H1 (cell line): ENCODE results near the gene CACNA1G. TPM values are rescaled to one million over a fixed set of nuclear protein-coding genes. Genes with fewer than 3 reads are reported as not detected.
A peak's percentile ranks its signal among the peaks of the same experiment; 100 is the strongest.

ENCODE experiments used
- CTCF ChIA-PET: fragments of 300-600 bp; sonication (Branson Sonifier 250); formaldehyde crosslinking; loops from one replicate; lab custom pipeline; 2021; ENCODE audit not compliant: partially characterized antibody; lab: Charles Lee
- POLR2A ChIA-PET: fragments of 300-600 bp; sonication (Branson Sonifier 250); formaldehyde crosslinking; loops from one replicate; lab custom pipeline; 2021; ENCODE audit warnings: inconsistent platforms; ENCODE audit not compliant: partially characterized antibody; lab: Charles Lee
- DNase-seq, 2 experiments: peaks; one replicate each; pipeline versions ENCODE4 v3.0.0 to v3.0.0-alpha.2; 2010 to 2022; ENCODE audit warnings: low spot score in 2 of 2, low read depth in 1 of 2, mixed read lengths in 1 of 2
- FAIRE-seq: peaks from 2 replicates; lab custom pipeline; 2011; peaks lifted over from hg19 to GRCh38; lab: Jason Lieb, UNC
- H2AFZ ChIP-seq: 2 replicates; pipeline ENCODE4 v1.8.1; 2012; ENCODE audit warnings: low read length, inconsistent platforms
- H2AK5ac ChIP-seq: 2 replicates; pipeline ENCODE4 v1.6.1; 2013; ENCODE audit warnings: low read depth, low read length
- H2BK120ac ChIP-seq: replicated peaks from 2 replicates; pipeline ENCODE3; 2013; ENCODE audit warnings: low read depth, low read length, inconsistent platforms
- H2BK12ac ChIP-seq: 2 replicates; pipeline ENCODE4 v1.6.1; 2013; ENCODE audit warnings: low read depth, low read length
- H2BK15ac ChIP-seq: 2 replicates; pipeline ENCODE4 v1.6.1; 2013; ENCODE audit warnings: low read length
- H2BK20ac ChIP-seq: 2 replicates; pipeline ENCODE4 v1.6.1; 2013; ENCODE audit warnings: low read length
- H2BK5ac ChIP-seq: 2 replicates; pipeline ENCODE4 v1.6.1; 2013; ENCODE audit warnings: low read depth, low read length
- H3K14ac ChIP-seq: 2 replicates; pipeline ENCODE4 v1.6.1; 2013; ENCODE audit warnings: inconsistent platforms; ENCODE audit not compliant: insufficient read length
- H3K18ac ChIP-seq: 2 replicates; pipeline ENCODE4 v1.6.1; 2013; ENCODE audit warnings: low read length; ENCODE audit errors: extremely low read depth
- H3K23ac ChIP-seq: 2 replicates; pipeline ENCODE4 v1.6.1; 2013; ENCODE audit warnings: inconsistent platforms; ENCODE audit not compliant: insufficient read length
- H3K23me2 ChIP-seq: 2 replicates; pipeline ENCODE4 v1.6.1; 2013; ENCODE audit warnings: low read depth, low read length
- H3K27ac ChIP-seq: 2 replicates; pipeline ENCODE4 v1.6.1; 2011; ENCODE audit warnings: low read depth, low read length, inconsistent platforms
- H3K27me3 ChIP-seq, 4 experiments: replicated peaks in 1 of 4; 1 replicate in 1 of 4; 2 replicates in 3 of 4; pipeline versions ENCODE4 v1.6.1 to v1.8.1; 2011 to 2013; ENCODE audit warnings: low read length in 3 of 4, mild to moderate bottlenecking in 3 of 4, inconsistent platforms in 2 of 4, mixed read lengths in 2 of 4, moderate library complexity in 1 of 4; ENCODE audit not compliant: control insufficient read depth in 3 of 4, insufficient read depth in 3 of 4; ENCODE audit errors: extremely low read depth in 1 of 4
- H3K36me3 ChIP-seq, 4 experiments: 2 replicates each; pipeline versions ENCODE4 v1.6.1 to v1.8.1; 2011 to 2013; ENCODE audit warnings: mild to moderate bottlenecking in 4 of 4, low read length in 3 of 4, moderate library complexity in 2 of 4, control low read depth in 1 of 4, inconsistent platforms in 1 of 4; ENCODE audit not compliant: insufficient read depth in 4 of 4, control insufficient read depth in 2 of 4
- H3K4ac ChIP-seq: replicated peaks from 2 replicates; pipeline ENCODE3; 2013; ENCODE audit warnings: low read length, low read depth, mixed read lengths, inconsistent platforms; ENCODE audit not compliant: insufficient read length
- H3K4me1 ChIP-seq, 4 experiments: replicated peaks in 1 of 4; 1 replicate in 1 of 4; 2 replicates in 3 of 4; pipeline versions ENCODE4 v1.6.1 to v1.8.1; 2011 to 2013; ENCODE audit warnings: low read length in 3 of 4, inconsistent platforms in 2 of 4, mixed read lengths in 1 of 4; ENCODE audit not compliant: insufficient read depth in 4 of 4, control insufficient read depth in 3 of 4
- H3K4me2 ChIP-seq, 2 experiments: 2 replicates each; pipeline versions ENCODE4 v1.6.1 to v1.8.1; 2011 to 2013; ENCODE audit warnings: low read depth in 2 of 2, low read length in 2 of 2, control low read depth in 1 of 2, inconsistent platforms in 1 of 2, mild to moderate bottlenecking in 1 of 2; ENCODE audit not compliant: insufficient read depth in 1 of 2
- H3K4me3 ChIP-seq, 4 experiments: fragments of 200-600, 300-600 bp in 1 of 4; sonication (generic), shearing (Covaris generic), sonication (Bioruptor Twin) in 1 of 4; 2 replicates each; pipeline versions ENCODE4 v1.5.1 to v1.8.1; 2011 to 2016; ENCODE audit warnings: low read length in 4 of 4, low read depth in 3 of 4, control low read depth in 2 of 4, inconsistent platforms in 2 of 4, mild to moderate bottlenecking in 2 of 4, mixed read lengths in 1 of 4, moderate library complexity in 1 of 4; ENCODE audit not compliant: insufficient read depth in 2 of 4; ENCODE audit errors: extremely low read depth in 1 of 4
- H3K56ac ChIP-seq: replicated peaks from 2 replicates; pipeline ENCODE3; 2013; ENCODE audit warnings: low read depth, mild to moderate bottlenecking, mixed read lengths, low read length, inconsistent platforms; ENCODE audit not compliant: insufficient read length
- H3K79me1 ChIP-seq: 2 replicates; pipeline ENCODE4 v1.6.1; 2013; ENCODE audit warnings: low read depth, low read length, control low read depth
- H3K79me2 ChIP-seq, 2 experiments: 2 replicates each; pipeline versions ENCODE4 v1.6.1 to v1.8.1; 2012 to 2013; ENCODE audit warnings: low read length in 2 of 2, mild to moderate bottlenecking in 2 of 2, inconsistent platforms in 1 of 2; ENCODE audit not compliant: insufficient read depth in 2 of 2, control insufficient read depth in 1 of 2
- H3K9ac ChIP-seq, 4 experiments: replicated peaks in 1 of 4; 1 replicate in 1 of 4; 2 replicates in 3 of 4; pipeline versions ENCODE4 v1.6.1 to v1.8.1; 2011 to 2013; ENCODE audit warnings: low read depth in 3 of 4, low read length in 3 of 4, control low read depth in 2 of 4, mild to moderate bottlenecking in 2 of 4, moderate library complexity in 2 of 4, inconsistent platforms in 1 of 4; ENCODE audit errors: extremely low read depth in 1 of 4
- H3K9me3 ChIP-seq, 2 experiments: 2 replicates each; pipeline versions ENCODE4 v1.6.1 to v1.8.1; 2012 to 2013; ENCODE audit warnings: mild to moderate bottlenecking in 2 of 2, moderate library complexity in 2 of 2, control low read depth in 1 of 2, inconsistent platforms in 1 of 2, low read depth in 1 of 2, low read length in 1 of 2, mixed read lengths in 1 of 2; ENCODE audit not compliant: insufficient read depth in 2 of 2
- H4K20me1 ChIP-seq, 2 experiments: replicated peaks in 1 of 2; 2 replicates each; pipeline versions ENCODE3 to v1.8.1; 2011 to 2013; ENCODE audit warnings: inconsistent platforms in 2 of 2, low read length in 2 of 2, mild to moderate bottlenecking in 1 of 2; ENCODE audit not compliant: insufficient read depth in 2 of 2, control insufficient read depth in 1 of 2
- H4K5ac ChIP-seq: 2 replicates; pipeline ENCODE4 v1.6.1; 2013; ENCODE audit warnings: low read length, low read depth, mixed read lengths, inconsistent platforms; ENCODE audit not compliant: insufficient read length
- H4K8ac ChIP-seq: 2 replicates; pipeline ENCODE4 v1.8.0; 2013; ENCODE audit warnings: mild to moderate bottlenecking, moderate library complexity, low read length, inconsistent platforms; ENCODE audit not compliant: insufficient read depth; ENCODE audit errors: extremely low read depth
- H4K91ac ChIP-seq: replicated peaks from 2 replicates; pipeline ENCODE3; 2013; ENCODE audit warnings: low read length, mixed read lengths, inconsistent platforms; ENCODE audit not compliant: insufficient read length
- ASH2L ChIP-seq: fragments of 200-600, 300-600 bp; sonication (generic); IDR thresholded peaks from one replicate; pipeline ENCODE4 v1.7.1; 2017; ENCODE audit warnings: low read length
- BACH1 ChIP-seq: IDR thresholded peaks from 2 replicates; pipeline ENCODE4 v1.6.1; 2012; ENCODE audit warnings: low read length, improper control_type of control experiment
- CTBP2 ChIP-seq: IDR thresholded peaks from 2 replicates; pipeline ENCODE4 v1.7.0; 2011; ENCODE audit warnings: borderline replicate concordance, mild to moderate bottlenecking, moderate library complexity, mixed read lengths, low read length; ENCODE audit not compliant: insufficient read depth, insufficient read length
- KDM1A ChIP-seq: fragments of 200-600, 300-600 bp; sonication (generic); IDR thresholded peaks from 2 replicates; pipeline ENCODE4 v1.7.1; 2016; ENCODE audit warnings: mild to moderate bottlenecking, low read length, borderline replicate concordance
- MAX ChIP-seq: IDR thresholded peaks from 2 replicates; pipeline ENCODE4 v1.6.1; 2012; ENCODE audit warnings: inconsistent platforms
- RBBP5 ChIP-seq: IDR thresholded peaks from 2 replicates; pipeline ENCODE4 v1.7.1; 2012; ENCODE audit warnings: low read depth, mild to moderate bottlenecking, inconsistent platforms, low read length, moderate library complexity, borderline replicate concordance
- RFX5 ChIP-seq: IDR thresholded peaks from 2 replicates; pipeline ENCODE4 v1.6.1; 2011; ENCODE audit warnings: low read depth, low read length, improper control_type of control experiment, borderline replicate concordance
- SAP30 ChIP-seq: fragments of 300-600 bp; sonication (generic); IDR thresholded peaks from 2 replicates; pipeline ENCODE4 v1.7.1; 2012; ENCODE audit warnings: low read length, moderate library complexity, mild to moderate bottlenecking, inconsistent platforms; ENCODE audit not compliant: insufficient read depth, insufficient replicate concordance
- TBP ChIP-seq: IDR thresholded peaks from 2 replicates; pipeline ENCODE4 v1.6.1; 2011; ENCODE audit warnings: low read depth, low read length, improper control_type of control experiment
- WGBS, 2 experiments: shearing (Covaris generic) in 1 of 2; methylation state at CpG; one replicate each; pipeline versions ENCODE4 v1.1.6 to v1.1.7; 2013 to 2015; ENCODE audit warnings: low lambda C conversion rate in 2 of 2, mixed read lengths in 2 of 2, inconsistent platforms in 1 of 2, low coverage in 1 of 2, missing lambda C conversion rate in 1 of 2; ENCODE audit not compliant: insufficient replicate concordance in 2 of 2, insufficient coverage in 1 of 2, insufficient read length in 1 of 2; ENCODE audit errors: extremely low coverage in 1 of 2, missing lambda C conversion rate in 1 of 2; 5-methylcytosine and 5-hydroxymethylcytosine counted together
- polyA plus RNA-seq, 7 experiments: library from polyadenylated mRNA; depleted of rRNA in 3 of 7; stranded (reverse) in 5 of 7; unstranded in 2 of 7; fragments of >200 nt in 5 of 7; fragments of 200-250 nt in 2 of 7; gene quantifications; 1 replicate in 5 of 7; 2 replicates in 1 of 7; 4 replicates in 1 of 7; pipeline versions ENCODE4 v1.2.1 to v1.2.3, GENCODE V29; 2011 to 2013; ENCODE audit warnings: missing spikeins in 2 of 7, mixed read lengths in 2 of 7
- total RNA-seq: library from RNA; stranded (reverse); fragmentation: NEBNext Ultra II Directional; extraction: Animal tissue kit (Norgen Biotek cat#: 25700); gene quantifications from 2 replicates; pipeline ENCODE4 v1.2.1, GENCODE V29; 2021
- TF ChIP-seq, protein P1 (sequence below): IDR thresholded peaks from 2 replicates; pipeline ENCODE4 v1.6.1; 2012; ENCODE audit warnings: inconsistent platforms

Gene CACNA1G
- total and polyA plus RNA-seq, 2 of the 8 experiments (the other 6 are each of a cell fraction or from before 2014, with no cell fraction given): 2.9 to 4.9 TPM

DNA sequence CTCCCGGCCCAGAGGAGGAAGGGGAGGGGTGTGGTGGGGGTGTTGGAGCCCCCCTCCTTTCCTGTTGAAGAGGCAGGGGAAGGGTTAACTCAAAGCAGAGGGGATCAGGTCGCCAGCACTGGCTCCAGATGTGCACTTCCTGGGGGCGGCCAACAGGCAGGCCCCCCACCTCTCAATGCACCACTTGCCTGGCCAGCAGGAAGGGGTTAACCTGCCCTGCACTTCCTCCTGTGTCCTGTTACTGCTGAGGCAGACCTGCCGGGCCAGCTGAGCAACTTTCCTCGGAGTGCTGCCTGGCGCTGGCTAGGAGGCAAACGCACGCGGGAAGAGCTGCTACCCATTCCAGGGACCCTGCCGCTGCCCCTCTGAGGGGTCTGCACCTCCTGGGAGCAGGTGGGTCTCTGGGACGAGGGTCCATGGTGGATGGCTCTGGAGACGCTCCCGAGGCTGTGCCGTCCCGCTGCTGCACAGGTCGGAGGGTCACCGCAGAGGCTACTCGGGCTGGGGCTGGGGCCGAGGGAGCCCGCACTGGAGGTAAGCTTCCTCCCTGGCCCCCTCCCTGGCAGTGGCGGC, 28.0 kb upstream of the CACNA1G start, which contains the start of gene EPN3:
Gene EPN3, plus strand, starts transcription at position 284 of the 573 bp plus-strand sequence. CDS start 3,822 bp downstream, outside the sequence.
- Histone ChIP-seq H2BK12ac (peak within 1 kb of the TSS; percentile 63; the same call in 1 of the 2 replicates), H4K20me1 (no peaks in the 10 kb centered on the region), H3K4me2 (peak within 1 kb of the TSS; percentile 96 to 99), H3K9ac (no peak within 1 kb of the TSS; a peak in 2 of 7 replicates), H3K27me3 (peaks cover 0 to 21% (median 10%) of the 10 kb centered on the region in 4 experiments; a peak in 4 of 7 replicates), H3K23me2 (peaks cover 17% of the 10 kb centered on the region), H4K8ac (peak within 1 kb of the TSS; percentile 28), H3K56ac (no peak within 1 kb of the TSS), H3K18ac (peak within 1 kb of the TSS; percentile 88), H3K27ac (no peak within 1 kb of the TSS), H4K91ac (peak within 1 kb of the TSS; percentile 88), H3K36me3 (peaks cover 0 to 3% (median 0%) of the 10 kb centered on the region in 4 experiments; a peak in 1 of 8 replicates), H3K23ac (no peak within 1 kb of the TSS), H2BK15ac (peak within 1 kb of the TSS; percentile 83; the same call in 1 of the 2 replicates), H3K79me1 (no peaks in the 10 kb centered on the region; the same call in 1 of the 2 replicates), H3K9me3 (no peaks in the 10 kb centered on the region), H3K4me3 (peak within 1 kb of the TSS; percentile 36 to 77 (median 74)), H2AK5ac (no peak within 1 kb of the TSS), H3K4ac (no peak within 1 kb of the TSS), H2BK120ac (no peak within 1 kb of the TSS), H2BK5ac (peak within 1 kb of the TSS; percentile 53; the same call in 1 of the 2 replicates), H2AFZ (peak within 1 kb of the TSS; percentile 80; the same call in 1 of the 2 replicates), H3K79me2 (0 out of 4 replicates have a peak, but pooled peaks cover 0 to 2% of the 10 kb centered on the region in 2 experiments), H4K5ac (peak within 1 kb of the TSS; percentile 55), H3K4me1 (peaks cover 5 to 29% (median 20%) of the 10 kb centered on the region in 4 experiments), H2BK20ac (peak within 1 kb of the TSS; percentile 17; the same call in 1 of the 2 replicates), H3K14ac (no peak within 1 kb of the TSS)
- ChIA-PET CTCF (interaction anchor here (0.9 to 5.2 kb wide), 20 partner anchors 8 to 98 kb away, joined by 3 to 36 read pairs (median 6); no protein-coding TSS in a partner anchor), POLR2A (interaction anchor here (0.7 to 4.3 kb wide), 9 partner anchors 9 to 61 kb away, joined by 3 to 13 read pairs (median 4); no protein-coding TSS in a partner anchor)
- no peak for FAIRE-seq
- peak in 1 of 2 experiments; percentile 78 for DNase-seq
- 1% methylated on average over 16 of the region's 21 CpGs; no CpG with 5 or more reads in 1 of the 2 experiments for WGBS, 2 experiments
- TF ChIP-seq CTBP2: peak; percentile 83
- no peak for TF ChIP-seq SAP30
- peak; percentile 63 for TF ChIP-seq RBBP5
- TF ChIP-seq MAX: peak; percentile 75
- TF ChIP-seq, protein P1, sequence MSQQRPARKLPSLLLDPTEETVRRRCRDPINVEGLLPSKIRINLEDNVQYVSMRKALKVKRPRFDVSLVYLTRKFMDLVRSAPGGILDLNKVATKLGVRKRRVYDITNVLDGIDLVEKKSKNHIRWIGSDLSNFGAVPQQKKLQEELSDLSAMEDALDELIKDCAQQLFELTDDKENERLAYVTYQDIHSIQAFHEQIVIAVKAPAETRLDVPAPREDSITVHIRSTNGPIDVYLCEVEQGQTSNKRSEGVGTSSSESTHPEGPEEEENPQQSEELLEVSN: peak; percentile 54
- TF ChIP-seq ASH2L: peak; percentile 75
- TF ChIP-seq BACH1: no peak
- TF ChIP-seq RFX5: no peak
- TF ChIP-seq TBP: no peak
- no peak for TF ChIP-seq KDM1A
